Astrocyte of the spinal cord (primary cell): Measurements from ENCODE around the gene RNU6-9.
A peak's percentile ranks its signal among the peaks of the same experiment; 100 is the strongest.

Experiments
- DNase-seq: peaks from one replicate; pipeline ENCODE4 v3.0.0; 2011; ENCODE audit warnings: low read depth, low spot score
- H3K4me3 ChIP-seq: 2 replicates; pipeline ENCODE4 v1.5.1; 2011; ENCODE audit warnings: low read depth, mild to moderate bottlenecking, low read length, moderate library complexity
- CTCF ChIP-seq: IDR thresholded peaks from 2 replicates; pipeline ENCODE4 v1.5.1; 2012; ENCODE audit warnings: low read depth, mild to moderate bottlenecking, low read length, inconsistent platforms
- in situ Hi-C: cut with HindIII; loops from 2 replicates; pipeline ENCODE4 v1.10.0; 2017; ENCODE audit warnings: low sequenced_read_pairs

Gene RNU6-9

GRCh38 chr19:906480-906879 lies 13.2 kb downstream of the RNU6-9 start:
- no peak for TF ChIP-seq CTCF
- no peak overlapping the region for H3K4me3 ChIP-seq
- no peak for DNase-seq
- in situ Hi-C loops, result no loop called here

DNA sequence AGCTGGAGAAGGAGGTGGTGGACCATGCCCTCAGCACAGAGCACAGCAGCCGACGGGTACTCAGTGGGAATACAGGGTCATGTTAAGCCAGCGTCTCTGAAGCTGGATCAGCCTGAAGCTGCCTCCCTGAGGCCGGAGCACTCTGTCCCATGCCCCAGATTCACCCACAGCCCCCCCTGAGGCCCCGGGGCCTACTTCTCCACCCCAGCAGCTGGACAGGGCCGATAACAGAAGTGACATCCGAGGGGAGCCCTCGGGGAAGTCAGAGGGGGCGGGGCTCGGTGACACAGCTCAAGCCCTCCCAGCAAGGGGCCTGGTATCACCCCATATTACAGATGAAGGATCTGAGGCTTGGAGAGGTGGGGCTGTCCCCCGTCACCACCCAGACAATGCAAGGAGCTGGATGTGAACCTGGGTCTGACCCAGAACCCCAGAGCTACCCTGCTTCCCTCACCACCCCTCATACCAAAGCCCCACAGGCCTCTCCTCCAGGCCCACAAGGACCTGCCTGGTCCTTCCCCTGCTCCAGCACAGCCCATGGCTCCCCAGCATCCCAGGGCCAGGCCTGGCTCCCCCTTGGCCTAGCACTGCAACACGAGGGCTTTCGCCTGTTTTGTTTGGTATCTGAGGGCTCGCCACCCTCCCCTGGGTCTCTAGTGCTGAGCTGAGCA lies 14.0 kb downstream of the RNU6-9 start:
- no peak overlapping the region for H3K4me3 ChIP-seq
- TF ChIP-seq CTCF, result no peak
- no peak for DNase-seq
- in situ Hi-C loops, result no loop called here

GRCh38 chr19:911197-912033 lies 18.1 kb downstream of the RNU6-9 start:
- in situ Hi-C loops, result no loop called here
- no peak overlapping the region for H3K4me3 ChIP-seq
- DNase-seq, result no peak
- TF ChIP-seq CTCF, result no peak

DNA sequence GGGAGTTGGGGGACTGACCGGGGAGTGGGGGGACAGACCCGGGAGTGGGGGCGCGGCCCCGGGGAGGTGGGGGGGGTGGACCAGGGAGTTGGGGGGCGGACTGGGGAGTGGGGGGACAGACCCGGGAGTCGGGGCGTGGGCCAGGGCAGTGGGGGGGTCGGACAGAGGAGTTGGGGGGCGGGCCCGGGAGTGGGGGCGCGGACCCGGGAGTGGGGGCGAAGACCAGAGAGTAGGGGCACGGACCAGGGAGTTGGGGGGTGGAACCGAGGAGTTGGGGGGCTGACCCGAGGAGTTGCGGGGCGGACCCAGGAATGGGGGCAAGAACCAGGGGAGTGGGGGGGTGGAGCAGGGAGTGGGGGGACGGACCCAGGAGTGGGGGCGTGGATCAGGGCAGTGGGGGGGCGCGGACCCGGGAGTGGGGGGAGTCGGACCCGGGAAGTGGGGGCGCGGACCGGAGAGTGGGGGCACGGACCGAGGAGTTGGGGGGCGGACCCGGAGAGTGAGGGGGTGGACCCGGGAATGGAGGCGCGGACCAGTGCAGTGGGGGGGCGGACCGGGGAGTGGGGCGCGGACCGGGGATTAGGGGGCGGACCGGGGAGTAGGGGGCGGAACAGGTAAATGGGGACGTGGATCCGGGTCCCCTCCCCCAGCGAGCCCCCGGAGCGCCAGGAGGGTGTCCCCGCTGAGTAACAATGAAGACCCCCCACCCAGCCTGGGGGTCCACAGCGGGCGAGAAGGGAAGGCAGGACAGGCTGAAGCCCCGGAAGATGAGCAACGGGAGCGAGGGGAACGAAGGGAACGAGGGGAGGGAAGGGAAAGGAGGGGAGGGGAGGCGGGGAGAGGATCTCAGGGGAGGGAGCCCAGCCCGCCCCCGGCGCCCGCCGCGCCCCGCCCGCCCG lies 19.1 kb downstream of the RNU6-9 start:
- no peak for DNase-seq
- no peak for TF ChIP-seq CTCF
- peak overlapping the region; percentile 89 for H3K4me3 ChIP-seq
- in situ Hi-C loops, result no loop called here

DNA sequence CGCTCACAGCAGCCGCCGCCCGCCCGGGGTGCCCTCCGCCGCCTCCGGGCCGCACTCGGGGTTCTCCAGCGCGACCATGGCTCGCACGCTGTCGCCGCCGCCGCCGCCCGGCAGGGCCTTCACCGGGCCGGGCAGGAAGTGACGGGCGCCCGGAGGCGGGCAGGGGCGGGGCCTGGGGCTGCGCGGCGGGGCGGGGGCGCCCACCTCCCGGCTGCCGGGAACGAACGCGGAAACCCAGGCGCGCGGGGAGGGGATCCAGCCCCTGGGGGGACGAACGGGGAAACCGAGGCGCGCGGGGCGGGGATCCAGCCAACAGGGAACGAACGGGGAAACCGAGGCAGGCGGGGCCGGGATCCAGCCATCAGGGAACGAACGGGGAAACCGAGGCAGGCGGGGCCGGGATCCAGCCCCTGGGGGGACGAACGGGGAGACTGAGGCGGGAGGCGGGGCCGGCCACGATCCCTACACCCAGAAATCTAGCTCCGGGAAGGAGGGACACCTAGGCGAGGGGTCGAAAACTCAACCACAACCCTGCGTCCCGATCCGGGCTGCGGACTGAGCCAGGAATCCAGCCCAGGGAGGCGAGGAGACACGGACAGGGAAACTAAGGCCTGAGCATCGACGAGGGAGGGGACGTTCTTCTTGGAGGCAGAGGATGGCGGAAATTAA lies 19.9 kb downstream of the RNU6-9 start, which contains the start of gene R3HDM4:
R3HDM4 (minus strand) TSS at position 140 of the 669 bp plus-strand sequence; CDS start at position 78, 62 bp downstream.
- in situ Hi-C loops, result no loop called here
- no peak for DNase-seq
- H3K4me3 ChIP-seq, result peak within 1 kb of the TSS; percentile 89
- TF ChIP-seq CTCF, result no peak
